ENCODE data around the gene ABCG2.

GRCh38 chr4:88144866-88145300, 13.6 kb downstream of the ABCG2 start:
- TF ChIP-seq CTCF (conservative IDR thresholded peaks at IDR 0.05; ENCODE audit: low read length) (no peak), EZH2phosphoT487 (IDR thresholded peaks at IDR 0.05; ENCODE audit: borderline replicate concordance) (no peak)

Data from Loucy (cell line).